ENCODE results near the gene SDR39U1.

Gene SDR39U1

GRCh38 chr14:24441904-24442239, 704 bp downstream of the SDR39U1 start:
- no peak for DNase-seq (ENCODE audit: low spot score)

GRCh38 chr14:24441485-24441884, 1.1 kb downstream of the SDR39U1 start:
- DNase-seq (ENCODE audit: low spot score), result no peak

GRCh38 chr14:24440606-24441399, 1.8 kb downstream of the SDR39U1 start:
- no peak for DNase-seq (ENCODE audit: low spot score)

- DNase-seq (ENCODE audit: low spot score), result no peak
Measured at GRCh38 chr14:24439830-24440605, 2.6 kb downstream of the SDR39U1 start.

- no peak for DNase-seq (ENCODE audit: low spot score)
Measured at GRCh38 chr14:24439257-24439656, 3.3 kb downstream of the SDR39U1 start.

- DNase-seq (ENCODE audit: low spot score), result no peak
Measured at GRCh38 chr14:24438223-24439097, 4.1 kb downstream of the SDR39U1 start.

GRCh38 chr14:24437736-24438067, 4.9 kb downstream of the SDR39U1 start:
- DNase-seq (ENCODE audit: low spot score), result no peak

GRCh38 chr14:24437020-24437735, 5.4 kb downstream of the SDR39U1 start:
- no peak for DNase-seq (ENCODE audit: low spot score)

- DNase-seq (ENCODE audit: low spot score), result peak; percentile 31
Measured at GRCh38 chr14:24436355-24437019, 6.1 kb downstream of the SDR39U1 start.

- no peak for DNase-seq (ENCODE audit: low spot score)
Measured at GRCh38 chr14:24435998-24436354, 6.6 kb downstream of the SDR39U1 start.

GRCh38 chr14:24435192-24435810, 7.3 kb downstream of the SDR39U1 start:
- no peak for DNase-seq (ENCODE audit: low spot score)

GRCh38 chr14:24434676-24435075, 7.9 kb downstream of the SDR39U1 start:
- no peak for DNase-seq (ENCODE audit: low spot score)

GRCh38 chr14:24434036-24434435, 8.5 kb downstream of the SDR39U1 start:
- DNase-seq (ENCODE audit: low spot score), result no peak

- no peak for DNase-seq (ENCODE audit: low spot score)
Measured at GRCh38 chr14:24432259-24433131, 10.1 kb downstream of the SDR39U1 start.

GRCh38 chr14:24431569-24432258, 10.9 kb downstream of the SDR39U1 start:
- DNase-seq (ENCODE audit: low spot score), result peak; percentile 89

GRCh38 chr14:24430682-24431568, 11.7 kb downstream of the SDR39U1 start:
- no peak for DNase-seq (ENCODE audit: low spot score)

GRCh38 chr14:24430143-24430681, 12.4 kb downstream of the SDR39U1 start:
- no peak for DNase-seq (ENCODE audit: low spot score)
